ENCODE results near the gene RECQL5. TPM values are rescaled to one million over a fixed set of nuclear protein-coding genes. Genes with fewer than 3 reads are reported as not detected.
"Not testable (repeated sequence)": the region's sequence is repeated elsewhere in the genome, so short reads cannot be mapped to it uniquely, and the experiment has no call there.

Gene RECQL5
- total and polyA plus RNA-seq, 12 donors: 11.2 to 188 (median 32.9) TPM

DNA sequence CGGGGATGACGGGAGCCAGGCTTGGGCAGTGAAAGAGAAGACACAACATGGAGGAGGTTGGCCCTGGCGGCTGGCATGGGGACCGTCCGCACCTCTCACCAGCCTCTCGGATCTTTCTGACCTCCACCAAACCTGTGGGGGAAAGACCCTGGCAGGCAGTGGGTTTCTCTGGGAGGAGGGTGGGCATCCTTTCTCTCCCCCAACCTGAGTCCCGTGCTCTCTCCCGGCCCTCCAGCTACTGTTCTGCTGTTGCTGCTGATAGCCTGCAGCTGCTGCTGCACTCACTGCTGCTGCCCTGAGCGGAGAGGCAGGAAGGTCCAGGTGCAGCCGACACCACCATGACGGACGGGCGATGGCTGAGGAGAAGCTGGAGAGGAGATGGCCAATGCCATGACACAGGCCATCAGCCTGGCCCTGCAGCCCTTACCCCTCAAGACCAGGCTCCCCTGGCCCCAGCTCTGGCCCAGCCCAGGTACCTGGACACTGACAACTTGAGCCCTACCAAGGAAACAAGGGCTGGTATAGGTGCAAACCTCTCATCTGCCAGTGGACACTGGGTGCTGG is 26.3 kb downstream of the RECQL5 start:
- no peaks in the 10 kb centered on the region for H3K4me1 ChIP-seq (replicated peaks in 1 of 2)
- H3K9me3 ChIP-seq (replicated peaks in 1 of 3): no peaks in the 10 kb centered on the region
- no peak for TF ChIP-seq POLR2A (IDR thresholded peaks at IDR 0.05)
- TF ChIP-seq, protein P1, sequence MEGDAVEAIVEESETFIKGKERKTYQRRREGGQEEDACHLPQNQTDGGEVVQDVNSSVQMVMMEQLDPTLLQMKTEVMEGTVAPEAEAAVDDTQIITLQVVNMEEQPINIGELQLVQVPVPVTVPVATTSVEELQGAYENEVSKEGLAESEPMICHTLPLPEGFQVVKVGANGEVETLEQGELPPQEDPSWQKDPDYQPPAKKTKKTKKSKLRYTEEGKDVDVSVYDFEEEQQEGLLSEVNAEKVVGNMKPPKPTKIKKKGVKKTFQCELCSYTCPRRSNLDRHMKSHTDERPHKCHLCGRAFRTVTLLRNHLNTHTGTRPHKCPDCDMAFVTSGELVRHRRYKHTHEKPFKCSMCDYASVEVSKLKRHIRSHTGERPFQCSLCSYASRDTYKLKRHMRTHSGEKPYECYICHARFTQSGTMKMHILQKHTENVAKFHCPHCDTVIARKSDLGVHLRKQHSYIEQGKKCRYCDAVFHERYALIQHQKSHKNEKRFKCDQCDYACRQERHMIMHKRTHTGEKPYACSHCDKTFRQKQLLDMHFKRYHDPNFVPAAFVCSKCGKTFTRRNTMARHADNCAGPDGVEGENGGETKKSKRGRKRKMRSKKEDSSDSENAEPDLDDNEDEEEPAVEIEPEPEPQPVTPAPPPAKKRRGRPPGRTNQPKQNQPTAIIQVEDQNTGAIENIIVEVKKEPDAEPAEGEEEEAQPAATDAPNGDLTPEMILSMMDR (IDR thresholded peaks at IDR 0.05): no peak
- no peaks in the 10 kb centered on the region for H3K27me3 ChIP-seq
- 94 to 97% (median 95%) methylated on average over 9 to 13 of the region's 13 CpGs for WGBS, 4 donors
- no peak for DNase-seq
- H3K27ac ChIP-seq: no peak overlapping the region
- intact Hi-C loops (cut with DNase I): no loop called here
- no peak overlapping the region for H3K4me3 ChIP-seq
- no peaks in the 10 kb centered on the region for H3K36me3 ChIP-seq (replicated peaks in 1 of 2)

DNA sequence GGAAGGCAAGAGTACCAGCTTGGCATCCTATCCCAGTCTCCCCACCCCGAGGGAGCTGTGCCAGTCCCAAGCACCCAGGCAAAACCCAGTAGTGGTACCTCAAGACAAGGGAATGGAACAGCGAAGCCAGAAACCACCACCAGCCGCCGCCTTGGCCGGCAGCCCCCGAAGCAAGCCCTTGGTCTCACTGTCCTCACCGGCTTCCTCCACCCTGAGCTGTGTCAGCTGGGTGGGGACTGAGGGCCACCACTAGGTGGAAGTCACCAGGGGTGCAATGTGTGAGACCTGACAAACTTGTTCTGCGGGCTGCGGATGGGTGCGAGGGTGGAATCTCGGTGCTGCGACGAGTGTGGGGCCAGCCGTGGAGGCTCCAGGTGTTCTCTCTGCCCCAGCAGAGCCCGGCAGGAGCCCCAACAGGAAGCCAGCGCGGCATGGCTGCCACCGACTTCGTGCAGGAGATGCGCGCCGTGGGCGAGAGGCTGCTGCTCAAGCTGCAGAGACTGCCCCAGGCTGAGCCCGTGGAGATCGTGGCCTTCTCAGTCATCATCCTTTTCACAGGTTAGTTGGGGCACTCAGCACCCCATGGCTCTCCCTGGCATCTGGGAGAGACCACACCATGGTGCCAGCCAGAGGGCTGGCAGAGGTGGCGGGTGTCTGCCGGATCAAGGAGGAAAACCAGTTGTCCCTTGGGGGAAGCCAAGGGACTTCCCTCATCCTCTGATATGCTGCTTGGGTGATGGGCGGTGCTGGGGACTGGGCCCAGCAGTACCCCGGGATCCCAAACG is 27.0 kb downstream of the RECQL5 start:
- Histone ChIP-seq H3K36me3 (replicated peaks in 1 of 2) (no peaks in the 10 kb centered on the region), H3K4me3 (no peak overlapping the region), H3K9me3 (replicated peaks in 1 of 3) (no peaks in the 10 kb centered on the region), H3K27ac (no peak overlapping the region), H3K27me3 (no peaks in the 10 kb centered on the region), H3K4me1 (replicated peaks in 1 of 2) (no peaks in the 10 kb centered on the region)
- WGBS, 4 donors: 84 to 93% (median 91%) methylated on average over 7 to 30 of the region's 30 CpGs
- intact Hi-C loops (cut with DNase I): no loop called here
- no peak for DNase-seq
- no peak for TF ChIP-seq POLR2A (IDR thresholded peaks at IDR 0.05)
- TF ChIP-seq, protein P1 (IDR thresholded peaks at IDR 0.05): no peak

DNA sequence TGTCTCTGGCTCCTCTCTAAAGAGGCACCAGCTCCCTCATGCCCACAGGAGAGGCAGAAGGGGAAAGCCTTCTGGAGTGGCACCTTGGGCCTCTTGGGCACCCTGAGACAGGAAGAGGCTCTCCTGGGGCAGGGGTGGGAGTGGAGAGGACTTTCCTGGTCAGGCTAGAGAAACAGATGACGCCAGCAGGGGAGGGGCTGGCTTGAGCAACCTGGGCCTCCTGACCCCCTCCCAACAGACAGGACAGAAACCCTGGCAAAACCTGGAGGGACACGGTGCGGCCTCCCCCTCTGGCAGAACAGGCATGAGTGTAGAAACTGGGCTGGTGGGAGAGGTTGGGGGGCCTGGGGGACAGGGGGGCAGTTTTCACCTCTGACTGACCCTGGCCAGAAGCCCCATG is 27.6 kb downstream of the RECQL5 start:
- Histone ChIP-seq H3K27me3 (no peaks in the 10 kb centered on the region), H3K4me1 (replicated peaks in 1 of 2) (peaks cover under 1% of the 10 kb centered on the region in 2 donors), H3K36me3 (replicated peaks in 1 of 2) (no peaks in the 10 kb centered on the region), H3K4me3 (no peak overlapping the region), H3K27ac (no peak overlapping the region), H3K9me3 (replicated peaks in 1 of 3) (no peaks in the 10 kb centered on the region)
- 83 to 100% (median 91%) methylated on average over 3 of the region's 3 CpGs for WGBS, 4 donors
- intact Hi-C loops (cut with DNase I): no loop called here
- no peak for DNase-seq
- TF ChIP-seq POLR2A (IDR thresholded peaks at IDR 0.05): no peak
- TF ChIP-seq, protein P1 (IDR thresholded peaks at IDR 0.05): no peak

DNA sequence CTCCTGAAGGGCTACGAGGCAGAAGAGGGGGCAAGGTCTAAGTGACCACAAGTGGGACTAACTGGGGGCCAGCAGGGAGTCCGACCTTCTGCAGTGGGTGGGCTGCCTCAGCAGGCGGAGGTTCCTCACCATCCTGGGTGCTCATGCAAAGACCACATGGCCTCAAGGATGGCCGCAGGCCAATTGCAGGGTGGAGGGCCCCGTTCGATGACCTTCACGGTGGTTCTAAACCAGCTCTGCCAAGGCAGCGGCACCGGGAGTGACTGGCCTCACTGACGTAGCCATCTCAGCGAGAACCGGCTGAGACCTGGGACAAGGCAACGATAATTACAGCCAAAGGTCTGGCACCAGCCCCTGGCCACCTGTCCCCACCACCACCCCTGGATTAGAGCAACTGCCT is 28.1 kb downstream of the RECQL5 start:
- intact Hi-C loops (cut with DNase I): no loop called here
- Histone ChIP-seq H3K4me3 (no peak overlapping the region), H3K9me3 (replicated peaks in 1 of 3) (no peaks in the 10 kb centered on the region), H3K36me3 (replicated peaks in 1 of 2) (no peaks in the 10 kb centered on the region), H3K27me3 (no peaks in the 10 kb centered on the region), H3K27ac (no peak overlapping the region), H3K4me1 (replicated peaks in 1 of 2) (peaks cover 5% of the 10 kb centered on the region in 2 donors)
- whole genome bisulfite sequencing, 4 donors: 60 to 87% (median 74%) methylated on average over 4 to 13 of the region's 13 CpGs
- no peak for TF ChIP-seq POLR2A (IDR thresholded peaks at IDR 0.05)
- TF ChIP-seq, protein P1 (IDR thresholded peaks at IDR 0.05): no peak
- peak in 4 of 7 donors; percentile 33 to 74 (median 64) for DNase-seq

DNA sequence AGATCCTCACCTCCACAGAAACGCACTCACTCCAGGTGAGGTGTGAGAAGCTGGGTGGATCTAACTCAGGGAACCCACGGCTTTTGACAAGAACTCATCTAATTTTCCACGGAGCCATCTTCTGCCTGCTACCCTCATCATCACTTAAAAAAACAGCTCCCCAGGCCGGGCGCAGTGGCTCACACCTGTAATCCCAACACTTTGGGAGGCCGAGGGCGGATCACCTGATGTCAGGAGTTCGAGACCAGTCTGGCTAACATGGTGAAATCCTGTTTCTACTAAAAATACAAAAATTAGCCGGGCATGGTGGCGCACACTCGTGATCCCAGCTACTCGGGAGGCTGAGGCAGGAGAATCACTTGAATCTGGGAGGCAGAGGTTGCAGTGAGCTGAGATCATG is 28.9 kb downstream of the RECQL5 start:
- 89 to 97% (median 95%) methylated on average over 12 of the region's 12 CpGs for WGBS, 4 donors
- H3K4me1 ChIP-seq (replicated peaks in 1 of 2): peaks cover 13% of the 10 kb centered on the region in 2 donors
- H3K36me3 ChIP-seq (replicated peaks in 1 of 2); H3K27ac ChIP-seq; H3K27me3 ChIP-seq; H3K4me3 ChIP-seq; intact Hi-C loops (cut with DNase I); DNase-seq; H3K9me3 ChIP-seq (replicated peaks in 1 of 3): not testable (repeated sequence)
